Sigmoid colon (tissue), 7 donors: ENCODE measurements around the gene HADHA. TPM values are rescaled to one million over a fixed set of nuclear protein-coding genes. Genes with fewer than 3 reads are reported as not detected.
"Not testable (repeated sequence)": the region's sequence is repeated elsewhere in the genome, so short reads cannot be mapped to it uniquely, and the experiment has no call there.

Experiments
- DNase-seq: peaks from one replicate; pipeline ENCODE4 v3.0.0-alpha.2; 2019
- H3K27ac ChIP-seq, 4 donors: fragments of 200-600 bp; sonication (generic); one replicate each; pipeline ENCODE4 v1.5.1; 2016 to 2019; ENCODE audit warnings: mild to moderate bottlenecking in 1 of 4
- H3K27me3 ChIP-seq, 3 donors: fragments of 200-600 bp; sonication (generic); one replicate each; pipeline ENCODE4 v1.5.1; 2019; ENCODE audit warnings: mild to moderate bottlenecking in 1 of 3
- H3K36me3 ChIP-seq, 4 donors: fragments of 200-600 bp; sonication (generic); one replicate each; pipeline ENCODE4 v1.5.1; 2016 to 2019
- H3K4me1 ChIP-seq, 4 donors: fragments of 200-600 bp; sonication (generic); one replicate each; pipeline ENCODE4 v1.5.1; 2017 to 2019
- H3K4me3 ChIP-seq, 4 donors: fragments of 200-600 bp; sonication (generic); one replicate each; pipeline ENCODE4 v1.5.1; 2017 to 2019; ENCODE audit warnings: mild to moderate bottlenecking in 2 of 4, moderate library complexity in 1 of 4
- H3K9me3 ChIP-seq, 4 donors: fragments of 200-600 bp in 3 of 4; sonication (generic) in 3 of 4; one replicate each; pipeline versions ENCODE4 v1.5.1 to v1.6.1; 2013 to 2019
- EP300 ChIP-seq, 4 donors: sonication (generic); formaldehyde crosslinking; IDR thresholded peaks; one replicate each; pipeline ENCODE4 v1.6.1; 2017; ENCODE audit warnings: antibody characterized with exemption in 4 of 4
- POLR2A ChIP-seq, 2 donors: fragments of 450-650 bp; IDR thresholded peaks; one replicate each; pipeline ENCODE4 v1.6.1; 2016; ENCODE audit warnings: antibody characterized with exemption in 2 of 2, mild to moderate bottlenecking in 2 of 2, moderate library complexity in 2 of 2
- POLR2AphosphoS5 ChIP-seq, 4 donors: sonication (generic); formaldehyde crosslinking; IDR thresholded peaks; one replicate each; pipeline ENCODE4 v1.6.1; 2017; ENCODE audit warnings: antibody characterized with exemption in 4 of 4
- WGBS, 2 donors: extraction: QIAGEN DNeasy Blood & Tissue Kit; methylation state at CpG; one replicate each; pipeline ENCODE4 v1.1.7; 2013; 5-methylcytosine and 5-hydroxymethylcytosine counted together
- intact Hi-C: fragments of 100-400 bp; cut with DNase I; formaldehyde crosslinking; loops from one replicate; pipeline ENCODE4 v1.15.1; 2023
- polyA plus RNA-seq, 3 donors: library from polyadenylated mRNA; stranded (reverse); fragments of 200-250 nt; gene quantifications; one replicate each; pipeline ENCODE4 v1.2.3, GENCODE V29; 2013
- total RNA-seq, 4 donors: library from RNA; depleted of rRNA; stranded (reverse); fragments of >200 nt; gene quantifications; one replicate each; pipeline ENCODE4 v1.1.0, GENCODE V29; 2016
- TF ChIP-seq, protein P1 (sequence below), 4 experiments: fragments of 450-650 bp in 3 of 4; fragments of 200-600 bp in 1 of 4; IDR thresholded peaks; one replicate each; pipeline ENCODE4 v1.5.1; 2016 to 2019; ENCODE audit warnings: antibody characterized with exemption in 4 of 4, mild to moderate bottlenecking in 3 of 4, moderate library complexity in 2 of 4
- donor health status: healthy with polysubstance abuse.
- donor health status: Bipolar disorder and iron deficiency.
- donor health status: healthy.

HADHA gene
- total and polyA plus RNA-seq, 7 donors: 96.7 to 148 (median 122) TPM

DNA sequence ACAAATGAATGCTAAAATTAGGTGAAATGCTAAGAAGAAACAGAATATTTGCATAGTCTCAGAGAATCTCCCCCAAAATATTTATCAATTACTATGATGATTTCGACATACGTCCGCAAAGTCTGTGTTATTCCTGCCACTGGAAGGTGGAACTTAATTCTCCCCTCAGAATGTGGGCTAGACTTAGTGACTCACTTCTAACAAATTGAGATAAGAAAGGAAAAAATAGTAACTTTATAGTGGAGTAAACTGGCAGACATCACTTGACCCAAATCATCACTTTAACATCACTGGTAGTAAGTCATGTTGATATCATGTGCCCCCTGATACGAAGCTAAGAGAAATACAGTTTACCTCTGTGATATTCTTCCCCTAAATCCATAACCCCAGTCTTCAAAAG is 23.8 kb upstream of the HADHA start:
- WGBS, 2 donors: 94 to 96% methylated on average over 4 of the region's 4 CpGs
- no peak overlapping the region for H3K4me3 ChIP-seq
- no peak for DNase-seq
- peaks cover 0 to 3% (median under 1%) of the 10 kb centered on the region in 4 donors for H3K4me1 ChIP-seq
- intact Hi-C loops: no loop called here
- H3K27ac ChIP-seq: no peak overlapping the region
- peaks cover 0 to 50% (median 0%) of the 10 kb centered on the region in 4 donors for H3K36me3 ChIP-seq
- TF ChIP-seq POLR2AphosphoS5 (IDR thresholded peaks at IDR 0.05) (no peak), EP300 (IDR thresholded peaks at IDR 0.05) (no peak), POLR2A (IDR thresholded peaks at IDR 0.05) (no peak)
- TF ChIP-seq, protein P1, sequence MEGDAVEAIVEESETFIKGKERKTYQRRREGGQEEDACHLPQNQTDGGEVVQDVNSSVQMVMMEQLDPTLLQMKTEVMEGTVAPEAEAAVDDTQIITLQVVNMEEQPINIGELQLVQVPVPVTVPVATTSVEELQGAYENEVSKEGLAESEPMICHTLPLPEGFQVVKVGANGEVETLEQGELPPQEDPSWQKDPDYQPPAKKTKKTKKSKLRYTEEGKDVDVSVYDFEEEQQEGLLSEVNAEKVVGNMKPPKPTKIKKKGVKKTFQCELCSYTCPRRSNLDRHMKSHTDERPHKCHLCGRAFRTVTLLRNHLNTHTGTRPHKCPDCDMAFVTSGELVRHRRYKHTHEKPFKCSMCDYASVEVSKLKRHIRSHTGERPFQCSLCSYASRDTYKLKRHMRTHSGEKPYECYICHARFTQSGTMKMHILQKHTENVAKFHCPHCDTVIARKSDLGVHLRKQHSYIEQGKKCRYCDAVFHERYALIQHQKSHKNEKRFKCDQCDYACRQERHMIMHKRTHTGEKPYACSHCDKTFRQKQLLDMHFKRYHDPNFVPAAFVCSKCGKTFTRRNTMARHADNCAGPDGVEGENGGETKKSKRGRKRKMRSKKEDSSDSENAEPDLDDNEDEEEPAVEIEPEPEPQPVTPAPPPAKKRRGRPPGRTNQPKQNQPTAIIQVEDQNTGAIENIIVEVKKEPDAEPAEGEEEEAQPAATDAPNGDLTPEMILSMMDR (IDR thresholded peaks at IDR 0.05): no peak
- no peaks in the 10 kb centered on the region for H3K27me3 ChIP-seq
- H3K9me3 ChIP-seq: no peaks in the 10 kb centered on the region

DNA sequence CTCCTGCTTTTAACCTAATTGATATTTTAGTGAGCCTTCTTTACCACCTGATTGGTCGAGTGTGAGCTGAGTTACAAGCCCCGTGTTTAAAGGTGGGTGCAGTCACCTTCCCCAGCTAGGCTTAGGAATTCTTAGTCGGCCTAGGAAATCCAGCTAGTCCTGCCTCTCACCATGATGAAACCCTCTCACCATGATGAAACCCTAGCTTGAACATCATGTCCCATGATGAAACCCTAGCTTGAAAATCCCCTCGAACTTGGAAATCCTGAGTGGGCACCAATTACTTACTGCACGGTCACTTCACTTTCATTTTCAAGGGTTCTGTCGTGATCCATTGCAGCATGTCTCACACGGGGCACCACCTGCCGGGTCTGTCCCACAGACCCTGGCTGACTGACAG is 14.4 kb upstream of the HADHA start:
- H3K27me3 ChIP-seq, H3K27ac ChIP-seq, H3K4me1 ChIP-seq, H3K4me3 ChIP-seq, H3K9me3 ChIP-seq, intact Hi-C loops, DNase-seq: not testable (repeated sequence)
- peaks cover 0 to 76% (median 12%) of the 10 kb centered on the region in 4 donors for H3K36me3 ChIP-seq
- 93 to 95% methylated on average over 8 of the region's 8 CpGs for whole genome bisulfite sequencing, 2 donors

DNA sequence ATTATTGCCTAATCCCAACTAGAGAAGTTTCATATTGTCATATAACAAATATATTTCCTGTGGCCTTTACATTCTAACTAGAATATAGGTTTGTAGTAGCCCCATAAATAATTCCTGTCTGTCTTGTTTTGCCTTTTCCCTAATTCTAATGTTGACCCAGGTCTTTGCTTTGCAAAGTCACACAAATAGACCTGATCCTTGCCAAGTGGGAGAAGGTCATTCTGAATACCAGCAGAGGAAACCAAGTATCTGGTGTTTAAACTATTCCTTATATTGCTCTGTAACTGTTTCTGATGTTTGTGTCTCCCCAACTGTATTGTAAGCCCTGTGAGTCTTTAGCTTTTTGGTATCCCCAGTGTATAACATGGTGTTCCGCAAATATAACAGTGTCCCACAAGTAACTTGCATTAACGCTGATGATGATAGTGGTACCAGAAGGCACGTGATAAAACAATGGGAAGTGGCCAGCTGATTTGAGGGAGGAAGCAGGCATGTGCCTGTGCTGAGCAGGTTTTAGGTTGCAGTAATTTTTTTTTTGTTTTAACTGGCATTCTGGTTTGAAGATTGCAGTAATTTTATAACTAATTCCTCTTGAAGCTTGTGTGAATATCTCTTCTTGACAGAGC is 11.4 kb upstream of the HADHA start:
- DNase-seq: no peak
- H3K4me1 ChIP-seq: peaks cover 0 to 23% (median 13%) of the 10 kb centered on the region in 4 donors
- H3K9me3 ChIP-seq: no peaks in the 10 kb centered on the region
- no peak overlapping the region for H3K27ac ChIP-seq
- intact Hi-C loops: no loop called here
- H3K36me3 ChIP-seq: peaks cover 0 to 55% (median 10%) of the 10 kb centered on the region in 4 donors
- TF ChIP-seq POLR2A (IDR thresholded peaks at IDR 0.05) (no peak), POLR2AphosphoS5 (IDR thresholded peaks at IDR 0.05) (no peak), EP300 (IDR thresholded peaks at IDR 0.05) (no peak)
- TF ChIP-seq, protein P1 (IDR thresholded peaks at IDR 0.05): no peak
- H3K27me3 ChIP-seq: no peaks in the 10 kb centered on the region
- H3K4me3 ChIP-seq: no peak overlapping the region
- WGBS, 2 donors: 64 to 78% methylated on average over 3 of the region's 3 CpGs

DNA sequence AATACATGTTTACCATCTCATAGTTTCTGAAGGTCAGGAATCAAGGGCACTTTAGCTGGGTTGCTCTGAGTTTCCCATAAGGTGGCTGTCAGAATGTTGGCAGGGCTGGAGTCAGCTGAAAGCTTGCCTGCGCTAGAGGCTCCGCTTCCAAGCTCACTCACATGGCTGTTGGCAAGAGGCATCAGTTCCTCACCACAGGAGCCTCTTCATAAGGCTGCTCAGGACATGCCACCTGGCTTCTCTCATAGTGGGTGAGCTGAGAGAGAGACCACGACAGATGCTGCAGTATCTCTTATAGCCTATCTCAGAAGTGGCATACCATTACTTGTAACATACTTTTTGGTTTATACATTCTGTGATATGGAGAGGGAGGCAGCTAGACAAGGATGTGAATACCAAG is 7.5 kb upstream of the HADHA start:
- peaks cover 0 to 23% (median 0%) of the 10 kb centered on the region in 4 donors for H3K36me3 ChIP-seq
- DNase-seq: peak; percentile 90
- 72 to 91% methylated on average over 3 of the region's 3 CpGs for WGBS, 2 donors
- H3K9me3 ChIP-seq: no peaks in the 10 kb centered on the region
- H3K4me1 ChIP-seq: peaks cover 0 to 31% (median 16%) of the 10 kb centered on the region in 4 donors
- H3K27ac ChIP-seq: peak overlapping the region; percentile 29 to 61 (median 51)
- TF ChIP-seq POLR2A (IDR thresholded peaks at IDR 0.05) (no peak), EP300 (IDR thresholded peaks at IDR 0.05) (peak in 1 of 4 donors; percentile 47), POLR2AphosphoS5 (IDR thresholded peaks at IDR 0.05) (peak in 3 of 4 donors; percentile 44 to 67 (median 50))
- TF ChIP-seq, protein P1 (IDR thresholded peaks at IDR 0.05): no peak
- H3K27me3 ChIP-seq: no peaks in the 10 kb centered on the region
- no peak overlapping the region for H3K4me3 ChIP-seq
- intact Hi-C loops: loop anchor here (2.0 kb wide), 1 partner anchor 47 kb away; no protein-coding TSS in a partner anchor

DNA sequence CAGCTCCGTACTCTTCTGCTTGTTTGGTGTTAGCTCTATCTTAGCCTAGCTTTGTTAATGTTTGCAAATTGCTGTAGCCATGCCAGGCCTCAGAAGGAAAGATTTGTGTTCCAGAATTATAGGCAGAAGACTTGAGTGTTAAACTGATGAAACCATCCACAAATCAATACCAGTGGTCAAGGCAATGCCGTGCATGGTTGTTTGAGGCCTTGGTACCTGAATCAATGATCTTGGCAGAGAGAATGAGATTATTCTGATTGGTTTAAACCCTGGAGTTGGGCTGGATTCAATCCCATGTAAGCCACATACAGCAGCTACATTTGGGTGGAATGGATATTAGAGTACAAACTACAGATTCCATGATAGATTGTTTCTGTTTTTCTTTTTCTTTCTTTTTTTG is 5.2 kb upstream of the HADHA start:
- Histone ChIP-seq H3K4me1 (peaks cover 0 to 45% (median 31%) of the 10 kb centered on the region in 4 donors), H3K9me3 (no peaks in the 10 kb centered on the region), H3K36me3 (peaks cover 0 to 4% (median 0%) of the 10 kb centered on the region in 4 donors), H3K4me3 (no peak overlapping the region), H3K27ac (no peak overlapping the region), H3K27me3 (no peaks in the 10 kb centered on the region)
- TF ChIP-seq POLR2AphosphoS5 (IDR thresholded peaks at IDR 0.05): no peak
- TF ChIP-seq, protein P1 (IDR thresholded peaks at IDR 0.05): no peak
- TF ChIP-seq POLR2A (IDR thresholded peaks at IDR 0.05): no peak
- no peak for TF ChIP-seq EP300 (IDR thresholded peaks at IDR 0.05)
- DNase-seq: no peak
- WGBS, 2 donors: 83 to 95% methylated on average over 2 of the region's 2 CpGs
- intact Hi-C loops: no loop called here
